ENCODE data around the gene KYAT1. TPM values are rescaled to one million over a fixed set of nuclear protein-coding genes. Genes with fewer than 3 reads are reported as not detected.

Gene KYAT1
- total RNA-seq, 3 donors from 2014 or later = 1.9 to 6.4 (median 2.9) TPM

- ATAC-seq = no peak
These were observed 45.1 kb downstream of the KYAT1 start for GRCh38 chr9:128836509-128837145.

DNA sequence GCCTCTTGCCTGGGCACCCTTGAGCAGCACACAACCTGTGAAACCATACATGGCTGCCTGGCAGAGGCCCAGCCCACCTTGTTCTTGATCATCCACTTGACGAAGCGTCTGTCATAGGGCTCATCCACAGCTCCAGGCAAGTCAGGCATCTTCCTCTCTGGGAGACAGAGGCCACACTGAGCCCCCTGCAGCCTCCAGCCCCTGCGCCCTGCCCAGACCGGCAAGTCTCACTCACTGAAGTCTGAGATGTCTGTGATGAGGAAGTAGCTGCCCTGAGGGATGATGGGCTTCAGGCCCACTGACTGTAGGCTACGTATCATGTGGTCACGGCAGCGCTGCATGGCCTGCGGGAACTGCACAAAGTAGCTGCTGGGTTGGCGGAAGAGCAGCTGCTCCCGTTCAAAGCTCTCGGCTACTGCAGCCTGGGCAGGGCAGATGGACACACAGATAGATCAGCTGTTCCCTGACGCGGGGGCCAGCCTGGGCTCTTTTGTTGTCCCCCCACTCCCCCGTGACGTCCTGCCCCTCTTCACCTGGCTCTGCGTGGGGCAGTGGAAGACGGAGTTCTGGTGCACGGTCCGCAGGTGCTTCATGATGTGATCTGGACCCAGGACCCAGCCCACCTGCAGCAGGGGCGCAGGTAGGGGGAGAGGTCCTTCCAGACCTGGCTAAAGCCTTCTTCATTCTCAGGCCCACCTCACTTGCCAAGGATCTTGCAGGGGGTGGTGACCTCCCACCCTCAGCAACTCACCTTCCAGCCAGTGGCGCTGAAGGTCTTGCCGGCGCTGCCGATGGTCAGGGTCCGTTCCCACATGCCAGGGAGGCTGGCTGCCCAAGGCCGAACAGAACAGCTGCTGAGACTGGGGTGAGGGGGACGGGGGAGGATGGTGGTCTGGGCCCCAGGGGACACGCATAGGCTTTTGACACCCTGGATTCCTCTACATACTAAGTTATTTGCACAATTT lies 46.2 kb downstream of the KYAT1 start:
- Histone ChIP-seq H3K4me3 (no peak overlapping the region), H3K9me3 (no peaks in the 10 kb centered on the region), H3K36me3 (ENCODE audit: low read depth) (no peaks in the 10 kb centered on the region), H3K4me1 (ENCODE audit: low read depth) (no peaks in the 10 kb centered on the region)
- intact Hi-C loops (cut with DNase I, micrococcal nuclease) = no loop called here
- ATAC-seq (no peak), DNase-seq (peak in 1 of 3 donors; percentile 37)
- no peak for TF ChIP-seq CTCF (IDR thresholded peaks at IDR 0.05)

More at GRCh38 chr9:128836509-128837145, 45.1 kb downstream of the KYAT1 start:
- Histone ChIP-seq H3K9me3 (no peaks in the 10 kb centered on the region), H3K4me3 (no peak overlapping the region), H3K4me1 (ENCODE audit: low read depth) (no peaks in the 10 kb centered on the region), H3K36me3 (ENCODE audit: low read depth) (no peaks in the 10 kb centered on the region)
- intact Hi-C loops (cut with DNase I, micrococcal nuclease) = no loop called here
- TF ChIP-seq CTCF (IDR thresholded peaks at IDR 0.05) = no peak
- peak in 1 of 3 donors; percentile 28 for DNase-seq

DNA sequence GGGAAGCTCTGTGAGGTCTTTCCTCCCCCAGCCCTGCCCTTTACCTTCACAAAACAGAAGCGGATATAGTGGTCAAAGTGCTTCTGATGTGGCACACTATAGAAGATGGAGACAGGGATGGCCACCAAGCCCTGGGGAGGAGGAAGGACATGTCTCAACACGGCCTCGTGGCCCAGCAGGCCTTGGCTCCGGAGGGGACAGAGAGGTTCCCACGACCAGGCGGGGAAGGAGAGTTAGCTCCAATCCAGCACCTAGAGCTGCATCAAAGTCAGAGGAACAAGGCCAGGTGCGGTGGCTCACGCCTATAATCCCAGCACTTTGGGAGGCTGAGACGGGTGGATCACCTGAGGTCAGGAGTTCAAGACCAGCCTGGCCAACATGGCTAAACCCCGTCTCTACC lies 48.1 kb downstream of the KYAT1 start:
- peaks cover 4% of the 10 kb centered on the region for H3K4me1 ChIP-seq (ENCODE audit: low read depth)
- intact Hi-C loops (cut with DNase I, micrococcal nuclease) = no loop called here
- TF ChIP-seq CTCF (IDR thresholded peaks at IDR 0.05) = no peak
- DNase-seq (no peak), ATAC-seq (no peak)
- no peaks in the 10 kb centered on the region for H3K9me3 ChIP-seq
- no peaks in the 10 kb centered on the region for H3K36me3 ChIP-seq (ENCODE audit: low read depth)
- no peak overlapping the region for H3K4me3 ChIP-seq

- intact Hi-C loops (cut with DNase I, micrococcal nuclease) = no loop called here
- ATAC-seq (peak; percentile 99), DNase-seq (peak; percentile 95 to 97 (median 97))
- Histone ChIP-seq H3K36me3 (ENCODE audit: low read depth) (no peaks in the 10 kb centered on the region), H3K9me3 (no peaks in the 10 kb centered on the region), H3K4me1 (ENCODE audit: low read depth) (peaks cover 7% of the 10 kb centered on the region), H3K4me3 (peak within 1 kb of the TSS; percentile 74)
- no peak for TF ChIP-seq CTCF (IDR thresholded peaks at IDR 0.05)
These were observed 52.1 kb downstream of the KYAT1 start, which contains the start of gene SPOUT1 for GRCh38 chr9:128829477-128830251. Gene SPOUT1, minus strand, starts transcription at chr9:128829794. Its CDS starts 14 bp downstream, at chr9:128829780.

- ATAC-seq (no peak), DNase-seq (no peak)
- Histone ChIP-seq H3K36me3 (ENCODE audit: low read depth) (no peaks in the 10 kb centered on the region), H3K4me3 (peak overlapping the region; percentile 74), H3K4me1 (ENCODE audit: low read depth) (peaks cover 7% of the 10 kb centered on the region), H3K9me3 (no peaks in the 10 kb centered on the region)
- intact Hi-C loops (cut with DNase I, micrococcal nuclease) = no loop called here
- no peak for TF ChIP-seq CTCF (IDR thresholded peaks at IDR 0.05)
These were observed 52.9 kb downstream of the KYAT1 start for GRCh38 chr9:128828719-128829452.

Data from mucosa of descending colon (tissue), 3 donors.